Neutrophil (primary cell): Measurements from ENCODE around the gene LRMDA.

Experiments used
- H3K27ac ChIP-seq: fragments of 200-600 bp; sonication (generic); 2 replicates; pipeline ENCODE4 v1.5.1; 2016; ENCODE audit warnings: mild to moderate bottlenecking, moderate library complexity
- H3K27me3 ChIP-seq: fragments of 200-600 bp; sonication (generic); 2 replicates; pipeline ENCODE4 v1.6.0; 2016; ENCODE audit warnings: mild to moderate bottlenecking
- H3K36me3 ChIP-seq: fragments of 200-600 bp; sonication (generic); 2 replicates; pipeline ENCODE4 v1.5.1; 2017
- H3K4me1 ChIP-seq, 2 experiments: fragments of 200-600 bp in 1 of 2; sonication (generic) in 1 of 2; 1 replicate in 1 of 2; 2 replicates in 1 of 2; pipeline versions ENCODE4 v1.5.1 to v1.6.1; 2013 to 2016; ENCODE audit warnings: low read depth in 1 of 2, low read length in 1 of 2, mild to moderate bottlenecking in 1 of 2, moderate library complexity in 1 of 2; ENCODE audit not compliant: control insufficient read depth in 1 of 2, insufficient read depth in 1 of 2
- H3K4me3 ChIP-seq, 2 experiments: fragments of 200-600 bp in 1 of 2; sonication (generic) in 1 of 2; 1 replicate in 1 of 2; 2 replicates in 1 of 2; pipeline ENCODE4 v1.5.1; 2013 to 2016; ENCODE audit warnings: low read depth in 1 of 2, low read length in 1 of 2, mild to moderate bottlenecking in 1 of 2, moderate library complexity in 1 of 2
- H3K9me3 ChIP-seq: fragments of 200-600 bp; sonication (generic); 2 replicates; pipeline ENCODE4 v1.5.1; 2016
- CTCF ChIP-seq: fragments of 200-600 bp; sonication (generic); IDR thresholded peaks from 2 replicates; pipeline ENCODE4 v1.5.1; 2016; ENCODE audit warnings: antibody characterized with exemption

LRMDA gene

GRCh38 chr10:76301211-76301610, 869.8 kb downstream of the LRMDA start:
- Histone ChIP-seq H3K27ac (no peak overlapping the region), H3K4me1 (peaks cover 0 to 8% of the 10 kb centered on the region in 2 experiments), H3K27me3 (no peaks in the 10 kb centered on the region), H3K4me3 (no peak overlapping the region), H3K9me3 (no peaks in the 10 kb centered on the region), H3K36me3 (no peaks in the 10 kb centered on the region)
- no peak for TF ChIP-seq CTCF

- no peaks in the 10 kb centered on the region for H3K36me3 ChIP-seq
- H3K4me1 ChIP-seq = peaks cover 7 to 15% of the 10 kb centered on the region in 2 experiments
- no peak for TF ChIP-seq CTCF
- no peak overlapping the region for H3K27ac ChIP-seq
- no peak overlapping the region for H3K4me3 ChIP-seq
- no peaks in the 10 kb centered on the region for H3K27me3 ChIP-seq
- no peaks in the 10 kb centered on the region for H3K9me3 ChIP-seq
Observed at GRCh38 chr10:76301950-76302349, 870.5 kb downstream of the LRMDA start.

GRCh38 chr10:76302481-76302880, 871.1 kb downstream of the LRMDA start:
- Histone ChIP-seq H3K27me3 (no peaks in the 10 kb centered on the region), H3K4me3 (no peak overlapping the region)
- TF ChIP-seq CTCF = no peak

GRCh38 chr10:76302961-76303630, 871.7 kb downstream of the LRMDA start:
- H3K27ac ChIP-seq = no peak overlapping the region
- H3K36me3 ChIP-seq = no peaks in the 10 kb centered on the region
- no peak overlapping the region for H3K4me3 ChIP-seq
- peaks cover 13 to 26% of the 10 kb centered on the region in 2 experiments for H3K4me1 ChIP-seq
- no peaks in the 10 kb centered on the region for H3K27me3 ChIP-seq
- H3K9me3 ChIP-seq = no peaks in the 10 kb centered on the region
- TF ChIP-seq CTCF = no peak

More at GRCh38 chr10:76302481-76302880, 871.1 kb downstream of the LRMDA start:
- Histone ChIP-seq H3K36me3 (no peaks in the 10 kb centered on the region), H3K4me1 (peaks cover 12 to 20% of the 10 kb centered on the region in 2 experiments), H3K27ac (no peak overlapping the region), H3K9me3 (no peaks in the 10 kb centered on the region)

GRCh38 chr10:76303682-76304316, 872.4 kb downstream of the LRMDA start:
- Histone ChIP-seq H3K27me3 (no peaks in the 10 kb centered on the region), H3K36me3 (no peaks in the 10 kb centered on the region), H3K4me1 (peaks cover 13 to 33% of the 10 kb centered on the region in 2 experiments), H3K27ac (no peak overlapping the region), H3K4me3 (no peak overlapping the region), H3K9me3 (no peaks in the 10 kb centered on the region)
- no peak for TF ChIP-seq CTCF
